ENCODE data around the gene RIBC1.
"Not testable (repeated sequence)": the region's sequence is repeated elsewhere in the genome, so short reads cannot be mapped to it uniquely, and the experiment has no call there.

RIBC1 gene

DNA sequence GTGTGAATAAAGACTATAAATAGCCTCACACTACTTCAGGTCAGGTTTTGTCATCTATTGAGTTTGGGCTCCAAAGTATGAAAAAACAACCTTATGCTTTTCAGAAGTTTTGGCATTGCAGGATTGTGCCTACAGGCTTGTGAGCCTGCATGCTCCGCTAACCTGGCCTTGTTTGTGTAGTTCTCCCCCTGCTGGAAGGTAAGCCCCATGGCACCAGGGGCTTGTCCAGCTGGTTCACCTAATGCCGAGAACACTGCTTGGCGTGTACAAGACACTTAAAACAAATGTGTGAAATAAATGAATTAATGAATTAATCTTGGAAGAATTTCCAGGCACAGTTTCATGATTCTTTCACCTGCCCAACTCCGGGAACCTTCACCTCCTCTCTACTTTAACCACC, 13.3 kb downstream of the RIBC1 start:
- DNase-seq (ENCODE audit: low read depth) = peak; percentile 54

DNA sequence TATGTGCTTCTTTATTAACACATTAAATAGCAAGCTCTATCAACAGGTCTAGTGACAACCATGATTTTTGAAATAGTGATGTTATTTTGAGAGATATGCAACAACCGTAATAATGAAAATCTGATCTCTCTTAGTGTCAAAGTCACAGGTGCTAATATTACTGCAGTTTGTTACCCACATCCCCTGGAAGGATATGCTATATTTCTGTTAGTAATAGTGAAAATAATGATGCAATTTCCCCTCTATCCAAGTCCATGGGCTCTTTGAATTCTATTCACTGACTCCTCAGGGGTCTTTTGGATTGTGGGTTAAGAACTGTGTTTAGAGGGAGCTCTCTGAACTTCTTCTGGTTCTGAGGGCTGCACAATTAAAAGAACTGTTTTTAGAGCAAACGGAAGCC, 14.5 kb downstream of the RIBC1 start:
- DNase-seq (ENCODE audit: low read depth) = no peak

DNA sequence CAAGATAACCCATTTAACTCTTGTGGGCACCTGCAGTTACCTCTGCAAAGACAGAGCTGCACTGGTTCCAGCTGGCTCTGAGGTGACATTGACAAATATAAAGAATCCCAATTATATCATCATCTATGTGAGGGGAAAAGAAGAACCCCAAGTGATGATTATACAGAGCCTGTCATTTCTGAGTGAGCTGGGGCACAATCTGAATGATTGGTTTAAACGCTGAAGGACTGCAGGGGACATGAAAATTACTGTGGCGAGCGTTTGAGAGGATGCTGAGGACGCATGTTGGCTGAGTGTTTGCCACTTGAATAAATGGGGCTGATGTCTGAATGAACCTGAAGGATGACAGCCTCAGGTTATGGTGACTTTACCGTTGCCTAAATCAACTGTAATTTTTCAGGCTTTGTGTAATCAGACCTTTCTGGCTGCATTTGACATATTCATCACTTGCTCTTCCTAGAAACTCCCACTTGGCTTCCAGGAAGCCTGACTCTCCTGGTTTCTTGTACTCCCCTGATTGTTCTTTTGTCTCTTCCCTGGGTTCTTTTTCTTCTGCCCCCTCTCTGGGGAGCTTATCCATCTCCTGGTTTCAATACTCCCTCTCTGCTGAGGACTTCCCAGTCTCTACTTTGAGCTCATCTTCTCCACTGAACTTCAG, 15.6 kb downstream of the RIBC1 start:
- DNase-seq (ENCODE audit: low read depth) = no peak

DNA sequence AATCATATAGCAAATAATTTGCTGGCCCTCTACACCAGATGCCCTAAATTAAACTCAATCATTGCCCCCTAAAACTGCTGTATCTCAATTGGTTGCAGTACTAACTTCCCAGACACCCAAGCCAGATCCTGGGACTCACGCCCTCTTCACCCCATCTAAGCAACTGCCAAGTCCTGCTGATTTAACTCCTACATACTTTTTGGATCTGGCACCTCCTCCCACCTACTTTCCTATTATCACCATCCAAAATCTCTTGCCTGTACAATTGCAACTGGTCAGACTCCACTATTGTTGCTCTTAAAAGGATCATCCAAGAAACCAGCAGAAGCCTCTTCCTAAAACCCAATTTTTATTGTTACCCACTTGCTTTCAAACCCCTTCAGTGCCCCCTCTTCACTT, 16.2 kb downstream of the RIBC1 start:
- DNase-seq (ENCODE audit: low read depth) = no peak

DNA sequence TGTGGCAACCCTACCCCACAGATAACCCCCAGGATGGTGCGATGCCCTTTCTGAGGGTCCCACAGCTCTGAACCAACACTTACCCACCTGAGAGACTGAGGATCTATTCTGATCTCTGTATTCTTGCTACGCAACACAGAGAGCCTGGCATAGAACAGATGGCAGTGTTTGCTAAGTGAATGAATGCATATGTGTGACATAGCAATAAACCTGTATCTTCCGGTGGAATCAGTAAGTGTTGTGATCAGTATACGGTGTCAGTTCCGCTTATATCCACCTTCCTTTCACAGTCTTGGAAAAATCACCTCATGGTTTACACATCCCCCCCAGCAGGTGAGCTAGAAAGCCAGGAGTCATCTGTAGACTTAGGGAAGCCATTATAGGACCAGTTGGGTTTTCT, 17.4 kb downstream of the RIBC1 start:
- DNase-seq (ENCODE audit: low read depth) = no peak

- DNase-seq (ENCODE audit: low read depth) = peak; percentile 78
Observed at GRCh38 chrX:53440621-53441517, 18.2 kb downstream of the RIBC1 start.

DNA sequence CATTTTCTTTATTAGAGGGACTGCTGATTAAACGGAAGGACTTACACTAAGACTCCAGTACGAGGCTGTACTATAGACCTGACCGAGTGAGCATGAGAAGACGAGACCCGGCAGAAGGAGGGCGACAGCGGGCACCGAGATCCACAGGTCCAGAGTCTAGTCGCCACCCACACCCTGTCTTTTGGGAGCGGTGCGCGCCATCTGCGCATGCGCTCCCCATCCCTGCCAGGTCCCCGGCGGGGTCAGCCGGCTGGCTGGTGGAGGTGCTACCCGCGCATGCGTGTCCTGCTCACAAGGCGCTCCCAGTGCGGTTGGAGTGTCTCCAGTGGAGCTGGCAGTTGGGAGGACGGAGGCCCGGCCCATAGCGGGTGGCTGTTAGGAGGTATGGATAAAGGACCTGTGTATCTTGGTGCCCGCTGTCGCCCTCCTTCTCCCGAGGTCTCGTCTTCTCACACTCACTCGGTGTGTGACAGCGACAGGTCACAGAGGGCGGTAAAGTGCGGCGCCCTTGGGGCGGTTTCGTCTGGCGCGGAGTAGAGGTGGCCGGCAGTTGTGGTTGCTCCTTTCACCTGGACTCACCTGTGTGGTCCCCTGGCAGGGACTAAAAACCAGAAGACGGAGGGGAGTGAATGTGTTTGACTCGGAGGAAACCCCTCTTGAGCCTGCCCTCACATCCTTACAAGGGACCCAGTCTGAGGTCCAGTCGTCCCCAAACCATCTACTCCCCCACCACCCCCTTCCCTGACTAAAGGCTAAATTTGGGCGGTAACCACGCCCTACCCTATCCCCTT, 19.1 kb downstream of the RIBC1 start:
- peak; percentile 50 for DNase-seq (ENCODE audit: low read depth)

DNA sequence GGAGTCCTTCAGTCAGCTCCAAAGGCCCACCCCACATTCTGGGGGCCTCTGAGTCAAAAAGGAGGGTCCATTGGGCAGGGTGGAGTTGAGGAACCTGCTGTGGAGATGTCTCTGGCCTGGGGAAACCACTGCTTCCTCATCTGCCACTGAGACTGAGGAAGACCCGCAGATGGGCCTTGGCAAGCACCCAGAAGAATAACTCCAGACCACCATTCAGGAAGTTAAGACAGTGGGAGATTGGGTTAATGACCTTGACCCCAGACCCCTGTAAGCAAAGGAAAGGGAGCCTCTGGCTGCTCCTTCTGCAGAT, 19.6 kb downstream of the RIBC1 start:
- DNase-seq (ENCODE audit: low read depth) = no peak

DNA sequence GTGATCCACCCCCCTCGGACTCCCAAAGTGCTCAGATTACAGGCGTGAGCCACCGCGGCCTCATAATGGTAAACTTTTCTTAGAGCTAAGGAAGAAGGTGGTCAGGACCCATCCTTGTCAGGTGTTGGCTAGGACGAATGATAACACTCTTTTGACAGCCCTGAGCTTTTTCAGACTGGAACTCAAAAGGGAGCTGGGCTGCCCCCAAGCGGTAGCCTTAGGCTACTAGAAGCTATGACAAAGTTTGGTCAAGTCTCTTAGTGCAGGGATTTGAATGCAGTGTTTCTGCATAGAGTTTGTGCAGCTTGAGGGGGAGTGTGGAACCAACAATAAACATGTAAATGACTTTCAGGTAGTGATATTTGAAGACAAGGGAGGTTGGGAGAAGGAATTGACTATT, 23.3 kb downstream of the RIBC1 start:
- peak; percentile 34 for DNase-seq (ENCODE audit: low read depth)

DNA sequence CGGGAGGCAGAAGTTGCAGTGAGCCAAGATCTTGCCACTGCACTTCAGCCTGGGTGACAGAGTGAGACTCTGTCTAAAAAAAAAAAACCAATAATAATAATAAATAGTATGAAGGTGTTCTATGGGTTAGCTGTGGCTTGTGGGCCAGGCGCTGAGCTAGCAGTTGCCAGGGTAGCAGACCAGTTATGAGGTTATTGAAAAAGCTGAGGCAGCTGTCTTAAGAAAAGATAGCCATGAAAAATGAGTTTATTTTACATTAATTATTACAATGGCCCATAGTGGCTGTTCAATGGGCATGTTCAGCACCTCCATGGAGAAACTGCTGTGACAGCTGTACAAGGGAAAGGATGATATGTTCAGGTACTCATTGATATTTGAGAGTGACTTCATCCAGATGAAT, 24.8 kb downstream of the RIBC1 start:
- no peak for DNase-seq (ENCODE audit: low read depth)

DNA sequence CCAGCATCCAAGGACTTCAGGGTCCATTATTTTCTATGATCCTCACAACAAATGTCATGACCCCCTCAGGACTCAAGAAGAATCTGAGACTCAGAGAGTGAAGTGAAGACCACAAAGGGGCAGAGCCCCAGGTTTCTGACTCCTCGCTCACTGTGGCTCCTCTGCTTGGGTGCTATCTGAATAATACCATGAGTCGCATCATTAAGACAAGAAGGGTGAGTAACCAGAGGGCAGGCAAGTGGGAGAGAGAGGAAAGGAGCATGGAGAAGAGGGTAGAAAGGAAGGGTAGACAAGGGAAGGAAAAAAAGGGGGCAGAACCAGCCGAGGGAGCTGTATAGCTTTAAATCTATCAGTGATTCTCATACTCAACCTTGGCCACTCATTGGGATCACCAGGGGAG, 27.0 kb downstream of the RIBC1 start:
- DNase-seq (ENCODE audit: low read depth) = no peak

DNA sequence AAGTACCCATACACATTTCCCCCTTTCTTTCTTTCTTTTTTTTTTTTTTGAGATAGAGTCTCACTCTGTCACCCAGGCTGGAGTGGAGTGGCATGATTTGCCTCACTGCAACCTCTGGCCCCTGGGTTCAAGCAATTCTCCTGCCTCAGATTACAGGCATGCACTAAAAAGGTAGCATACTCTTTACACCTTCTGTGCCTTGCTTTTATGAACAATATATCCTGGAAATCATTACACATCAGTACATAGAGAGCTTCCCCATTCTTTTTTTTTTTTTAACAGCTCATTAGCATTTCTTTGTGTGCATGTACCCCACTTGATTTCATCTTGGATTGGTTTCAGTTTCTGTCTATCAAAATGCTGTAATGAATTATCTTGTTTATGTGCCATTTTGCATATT, 30.1 kb downstream of the RIBC1 start:
- DNase-seq (ENCODE audit: low read depth) = no peak

DNA sequence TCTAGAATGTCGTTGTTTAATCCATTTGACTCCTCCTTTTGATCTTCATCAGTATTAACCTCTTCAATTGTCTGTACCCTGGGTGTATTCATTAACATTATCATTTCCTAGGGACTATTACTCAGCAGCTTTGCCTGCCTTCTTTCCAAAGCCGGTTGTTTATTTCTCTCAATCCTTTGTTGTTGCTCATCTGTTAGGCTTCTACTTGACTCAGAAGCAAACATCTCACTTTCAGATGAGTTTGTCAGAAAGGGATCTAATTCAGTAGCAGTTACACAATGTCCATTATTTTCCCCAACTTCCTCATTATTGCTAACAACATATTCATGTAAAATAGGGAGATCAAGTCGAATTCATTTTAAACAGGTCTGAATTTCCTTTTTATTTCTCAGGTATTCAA, 33.6 kb downstream of the RIBC1 start:
- peak; percentile 80 for DNase-seq (ENCODE audit: low read depth)

DNA sequence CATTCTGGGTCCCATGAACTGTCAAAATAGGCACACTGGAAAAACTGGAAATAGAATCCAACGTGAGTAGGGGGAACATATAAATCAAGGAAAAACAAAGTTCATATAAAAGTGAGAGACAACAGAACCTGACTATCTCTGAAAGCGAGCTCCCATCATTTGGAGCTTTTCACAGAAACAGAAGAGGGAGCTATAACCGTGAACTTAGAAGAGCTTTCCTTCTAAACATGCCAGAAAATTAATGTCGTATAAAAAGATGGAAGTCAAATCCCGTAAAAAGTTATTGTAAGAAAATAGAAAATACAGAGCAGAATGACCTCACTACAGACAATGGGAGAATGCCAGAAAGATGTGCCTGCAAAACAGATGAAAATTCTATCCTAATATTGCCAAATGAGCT, 35.4 kb downstream of the RIBC1 start:
- peak; percentile 14 for DNase-seq (ENCODE audit: low read depth)

- DNase-seq (ENCODE audit: low read depth) = not testable (repeated sequence)
Observed at GRCh38 chrX:53468659-53469058, 46.0 kb downstream of the RIBC1 start.

DNA sequence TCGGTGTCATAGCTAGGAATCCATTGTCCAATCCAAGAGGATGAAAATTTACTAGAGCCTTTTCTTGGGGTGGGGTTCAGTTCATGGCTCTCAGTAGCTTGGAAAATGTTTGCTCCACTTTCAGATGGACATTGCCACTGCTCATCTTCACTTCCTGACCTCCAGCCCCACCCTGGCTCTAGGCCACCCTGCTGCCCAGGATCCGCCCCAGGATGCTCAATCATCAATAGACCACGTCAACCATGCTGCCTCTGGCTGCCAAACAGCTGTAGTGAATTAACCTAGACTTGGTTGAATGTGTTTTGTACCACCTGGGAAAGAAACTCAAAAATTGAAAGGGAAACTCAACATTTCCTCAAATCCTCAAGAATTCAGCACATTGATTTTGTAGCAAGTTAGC, 48.7 kb downstream of the RIBC1 start:
- DNase-seq (ENCODE audit: low read depth) = no peak

GRCh38 chrX:53474707-53475106, 52.0 kb downstream of the RIBC1 start:
- DNase-seq (ENCODE audit: low read depth) = no peak

- peak; percentile 84 for DNase-seq (ENCODE audit: low read depth)
Observed at GRCh38 chrX:53476371-53476770, 53.7 kb downstream of the RIBC1 start.

DNA sequence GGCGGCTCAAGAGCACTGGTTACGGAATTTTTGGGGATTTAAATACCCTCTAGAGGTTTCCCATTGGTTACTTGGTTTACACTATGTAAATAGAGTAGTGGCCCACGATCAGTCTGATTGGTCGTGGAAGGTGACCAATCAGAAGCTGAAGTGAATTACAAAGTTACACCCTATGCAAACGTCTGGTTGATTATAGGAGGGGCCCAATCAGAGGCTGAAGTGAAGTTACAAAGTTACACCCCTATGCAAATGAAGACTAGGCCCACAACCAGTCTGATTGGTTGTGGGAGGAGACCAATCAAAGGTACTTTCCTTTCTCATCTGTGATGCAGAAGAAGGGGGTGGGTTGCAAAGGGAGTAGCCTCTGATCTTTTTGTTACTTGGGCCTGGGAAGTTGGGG, 56.6 kb downstream of the RIBC1 start:
- peak; percentile 28 for DNase-seq (ENCODE audit: low read depth)
